ENCODE data around the gene PBX4. TPM values are rescaled to one million over a fixed set of nuclear protein-coding genes. Genes with fewer than 3 reads are reported as not detected.

The PBX4 gene
- total and polyA plus RNA-seq, 12 donors = 0.28 to 6.3 (median 0.81) TPM; not detected in 4

- no peaks in the 10 kb centered on the region for H3K27me3 ChIP-seq
- H3K27ac ChIP-seq = no peak overlapping the region
- no peaks in the 10 kb centered on the region for H3K9me3 ChIP-seq (replicated peaks in 1 of 3)
- WGBS, 4 donors = 62 to 76% (median 72%) methylated on average over 5 of the region's 5 CpGs
- no peak overlapping the region for H3K4me3 ChIP-seq
- intact Hi-C loops (cut with DNase I) = no loop called here
- TF ChIP-seq POLR2A (IDR thresholded peaks at IDR 0.05) = no peak
- TF ChIP-seq, protein P1, sequence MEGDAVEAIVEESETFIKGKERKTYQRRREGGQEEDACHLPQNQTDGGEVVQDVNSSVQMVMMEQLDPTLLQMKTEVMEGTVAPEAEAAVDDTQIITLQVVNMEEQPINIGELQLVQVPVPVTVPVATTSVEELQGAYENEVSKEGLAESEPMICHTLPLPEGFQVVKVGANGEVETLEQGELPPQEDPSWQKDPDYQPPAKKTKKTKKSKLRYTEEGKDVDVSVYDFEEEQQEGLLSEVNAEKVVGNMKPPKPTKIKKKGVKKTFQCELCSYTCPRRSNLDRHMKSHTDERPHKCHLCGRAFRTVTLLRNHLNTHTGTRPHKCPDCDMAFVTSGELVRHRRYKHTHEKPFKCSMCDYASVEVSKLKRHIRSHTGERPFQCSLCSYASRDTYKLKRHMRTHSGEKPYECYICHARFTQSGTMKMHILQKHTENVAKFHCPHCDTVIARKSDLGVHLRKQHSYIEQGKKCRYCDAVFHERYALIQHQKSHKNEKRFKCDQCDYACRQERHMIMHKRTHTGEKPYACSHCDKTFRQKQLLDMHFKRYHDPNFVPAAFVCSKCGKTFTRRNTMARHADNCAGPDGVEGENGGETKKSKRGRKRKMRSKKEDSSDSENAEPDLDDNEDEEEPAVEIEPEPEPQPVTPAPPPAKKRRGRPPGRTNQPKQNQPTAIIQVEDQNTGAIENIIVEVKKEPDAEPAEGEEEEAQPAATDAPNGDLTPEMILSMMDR (IDR thresholded peaks at IDR 0.05) = no peak
- peaks cover 0 to 8% of the 10 kb centered on the region in 2 donors for H3K4me1 ChIP-seq (replicated peaks in 1 of 2)
- DNase-seq = no peak
- H3K36me3 ChIP-seq (replicated peaks in 1 of 2) = no peaks in the 10 kb centered on the region
These were observed 4.9 kb upstream of the PBX4 start for GRCh38 chr19:19623383-19623782.

- intact Hi-C loops (cut with DNase I) = no loop called here
- no peaks in the 10 kb centered on the region for H3K36me3 ChIP-seq (replicated peaks in 1 of 2)
- H3K27me3 ChIP-seq = peaks cover 6% of the 10 kb centered on the region
- H3K4me1 ChIP-seq (replicated peaks in 1 of 2) = no peaks in the 10 kb centered on the region
- no peak overlapping the region for H3K4me3 ChIP-seq
- no peaks in the 10 kb centered on the region for H3K9me3 ChIP-seq (replicated peaks in 1 of 3)
- 60 to 82% (median 73%) methylated on average over 7 of the region's 7 CpGs for WGBS, 4 donors
- no peak overlapping the region for H3K27ac ChIP-seq
- DNase-seq = no peak
- TF ChIP-seq, protein P1 (IDR thresholded peaks at IDR 0.05) = no peak
- no peak for TF ChIP-seq POLR2A (IDR thresholded peaks at IDR 0.05)
These were observed 1.3 kb upstream of the PBX4 start for GRCh38 chr19:19619849-19620210.

- DNase-seq = peak in 1 of 7 donors; percentile 32
- Histone ChIP-seq H3K27me3 (peaks cover 6% of the 10 kb centered on the region), H3K27ac (no peak overlapping the region), H3K9me3 (replicated peaks in 1 of 3) (no peaks in the 10 kb centered on the region), H3K36me3 (replicated peaks in 1 of 2) (no peaks in the 10 kb centered on the region), H3K4me1 (replicated peaks in 1 of 2) (no peaks in the 10 kb centered on the region), H3K4me3 (no peak overlapping the region)
- 24 to 50% (median 45%) methylated on average over 15 to 21 of the region's 21 CpGs for WGBS, 4 donors
- TF ChIP-seq, protein P1 (IDR thresholded peaks at IDR 0.05) = no peak
- intact Hi-C loops (cut with DNase I) = no loop called here
These were observed 828 bp upstream of the PBX4 start for GRCh38 chr19:19619181-19619848.

DNA sequence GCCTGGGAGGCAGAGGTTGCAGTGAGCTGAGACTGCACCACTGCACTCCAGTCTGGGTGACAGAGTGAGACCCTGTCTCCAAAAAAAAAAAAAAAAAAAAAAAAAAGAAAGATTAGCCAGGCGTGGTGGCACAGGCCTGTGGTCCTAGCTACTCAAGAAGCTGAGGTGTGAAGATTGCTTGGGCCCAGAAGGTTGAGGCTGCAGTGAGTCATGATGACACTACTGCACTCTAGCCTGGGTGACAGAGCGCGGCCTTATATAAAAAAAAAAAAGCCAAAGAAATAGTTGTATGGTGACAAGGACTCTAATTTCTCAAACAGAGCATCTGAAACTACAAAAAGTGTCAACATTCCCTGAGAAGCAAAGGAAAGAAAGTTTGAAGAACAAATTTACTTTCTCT is 3.4 kb downstream of the PBX4 start:
- intact Hi-C loops (cut with DNase I) = no loop called here
- Histone ChIP-seq H3K36me3 (replicated peaks in 1 of 2) (no peaks in the 10 kb centered on the region), H3K27me3 (peaks cover 6% of the 10 kb centered on the region), H3K4me1 (replicated peaks in 1 of 2) (no peaks in the 10 kb centered on the region), H3K4me3 (no peak overlapping the region), H3K9me3 (replicated peaks in 1 of 3) (no peaks in the 10 kb centered on the region), H3K27ac (no peak overlapping the region)
- DNase-seq = no peak
- 82 to 89% (median 86%) methylated on average over 3 of the region's 3 CpGs for WGBS, 4 donors
- TF ChIP-seq POLR2A (IDR thresholded peaks at IDR 0.05) = no peak
- TF ChIP-seq, protein P1 (IDR thresholded peaks at IDR 0.05) = no peak

All from adrenal gland (tissue), 12 donors.